Esophagus (tissue), 2 donors: Measurements from ENCODE around the gene PCDHGA7. TPM values are rescaled to one million over a fixed set of nuclear protein-coding genes. Genes with fewer than 3 reads are reported as not detected.
"Not testable (repeated sequence)": the region's sequence is repeated elsewhere in the genome, so short reads cannot be mapped to it uniquely, and the experiment has no call there.

Experiments
- H3K27ac ChIP-seq, 2 donors: one replicate each; pipeline ENCODE4 v1.5.1; 2013; ENCODE audit warnings: low read depth in 2 of 2, mild to moderate bottlenecking in 2 of 2, inconsistent platforms in 1 of 2, low read length in 1 of 2, moderate library complexity in 1 of 2
- H3K27me3 ChIP-seq, 2 donors: one replicate each; pipeline ENCODE4 v1.6.1; 2013; ENCODE audit warnings: low read length in 2 of 2, control low read depth in 1 of 2, mild to moderate bottlenecking in 1 of 2; ENCODE audit not compliant: insufficient read depth in 2 of 2, control insufficient read depth in 1 of 2
- H3K36me3 ChIP-seq, 2 donors: one replicate each; pipeline ENCODE4 v1.6.1; 2013; ENCODE audit warnings: low read length in 1 of 2; ENCODE audit not compliant: control insufficient read depth in 2 of 2, insufficient read depth in 2 of 2
- H3K4me1 ChIP-seq, 2 donors: one replicate each; pipeline ENCODE4 v1.6.1; 2013; ENCODE audit warnings: low read length in 1 of 2; ENCODE audit not compliant: control insufficient read depth in 2 of 2, insufficient read depth in 2 of 2
- H3K4me3 ChIP-seq, 2 donors: one replicate each; pipeline ENCODE4 v1.5.1; 2013; ENCODE audit warnings: low read length in 2 of 2, mild to moderate bottlenecking in 2 of 2, low read depth in 1 of 2, moderate library complexity in 1 of 2
- H3K9me3 ChIP-seq, 2 donors: one replicate each; pipeline ENCODE4 v1.6.1; 2013; ENCODE audit warnings: mild to moderate bottlenecking in 2 of 2, low read depth in 1 of 2, low read length in 1 of 2, moderate library complexity in 1 of 2; ENCODE audit not compliant: control insufficient read depth in 2 of 2, insufficient read depth in 1 of 2
- WGBS, 2 donors: extraction: QIAGEN DNeasy Blood & Tissue Kit; methylation state at CpG; one replicate each; pipeline ENCODE4 v1.1.7; 2013; 5-methylcytosine and 5-hydroxymethylcytosine counted together
- polyA plus RNA-seq, 2 donors: library from polyadenylated mRNA; stranded (reverse); fragments of 200-250 nt; gene quantifications; one replicate each; pipeline ENCODE4 v1.2.3, GENCODE V29; 2013
- donor health status: healthy with polysubstance abuse.
- donor health status: Bipolar disorder and iron deficiency.

Gene PCDHGA7
- under 1 TPM; 0.24 to 0.53 TPM for polyA plus RNA-seq

- H3K4me3 ChIP-seq, result peak within 1 kb of the TSS in 1 of 2 donors; percentile 7
- H3K27me3 ChIP-seq, result no peaks in the 10 kb centered on the region
Measured at GRCh38 chr5:141382469-141383294, at the start of gene PCDHGA7. PCDHGA7 (plus strand) TSS chr5:141382742; CDS start chr5:141382900, 158 bp downstream.

DNA sequence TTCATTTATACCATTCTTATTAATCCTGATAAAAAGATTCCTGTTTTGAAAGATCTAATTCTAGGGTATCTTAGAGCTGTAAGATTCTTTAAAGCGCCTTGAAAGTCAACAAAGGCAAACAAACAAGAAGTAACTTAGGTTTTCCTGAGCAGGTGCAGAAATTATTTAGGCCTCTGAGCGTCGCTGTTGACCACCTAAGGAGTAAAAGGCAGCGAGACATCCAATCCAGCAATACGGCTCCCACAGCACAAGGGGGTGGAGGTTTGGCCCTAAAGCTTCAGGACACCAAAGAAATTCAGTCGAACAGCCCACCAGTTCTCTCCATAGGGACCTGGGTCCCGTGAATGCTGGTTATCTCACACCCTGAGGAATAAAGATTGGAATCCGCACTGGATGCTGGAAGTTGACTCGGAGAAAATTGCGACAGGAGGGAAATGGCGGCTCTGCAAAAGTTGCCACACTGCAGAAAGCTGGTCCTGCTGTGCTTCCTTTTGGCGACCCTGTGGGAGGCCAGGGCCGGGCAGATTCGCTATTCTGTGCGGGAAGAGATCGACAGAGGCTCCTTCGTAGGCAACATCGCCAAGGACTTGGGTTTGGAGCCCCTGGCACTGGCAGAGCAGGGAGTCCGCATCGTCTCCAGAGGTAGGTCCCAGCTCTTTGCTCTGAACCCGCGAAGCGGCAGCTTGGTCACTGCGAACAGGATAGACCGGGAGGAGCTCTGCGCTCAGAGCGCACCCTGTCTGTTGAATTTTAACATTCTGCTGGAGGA lies 43.8 kb upstream of the PCDHGA7 start, which contains the start of gene PCDHGA2:
TSS of gene PCDHGA2 (plus strand) at position 223 of the 769 bp plus-strand sequence.
- Histone ChIP-seq H3K4me3 (peak within 1 kb of the TSS; percentile 14 to 20), H3K27me3 (peaks cover 0 to 11% of the 10 kb centered on the region in 2 donors), H3K4me1 (no peaks in the 10 kb centered on the region), H3K27ac (no peak within 1 kb of the TSS), H3K36me3 (no peaks in the 10 kb centered on the region), H3K9me3 (peaks cover 15 to 29% of the 10 kb centered on the region in 2 donors)
- WGBS, 2 donors, result 15 to 17% methylated on average over 27 of the region's 27 CpGs

More at GRCh38 chr5:141382469-141383294, at the start of gene PCDHGA7:
- no peaks in the 10 kb centered on the region for H3K36me3 ChIP-seq
- peaks cover 0 to 4% of the 10 kb centered on the region in 2 donors for H3K4me1 ChIP-seq
- peaks cover 24 to 32% of the 10 kb centered on the region in 2 donors for H3K9me3 ChIP-seq
- 21 to 22% methylated on average over 37 of the region's 37 CpGs for WGBS, 2 donors
- H3K27ac ChIP-seq, result no peak within 1 kb of the TSS

GRCh38 chr5:141340781-141341354 lies 41.7 kb upstream of the PCDHGA7 start:
- peaks cover 0 to 13% of the 10 kb centered on the region in 2 donors for H3K27me3 ChIP-seq
- peaks cover 22 to 41% of the 10 kb centered on the region in 2 donors for H3K9me3 ChIP-seq
- WGBS, 2 donors, result 60 to 63% methylated on average over 38 to 45 of the region's 45 CpGs
- not testable (repeated sequence) for H3K27ac ChIP-seq, H3K36me3 ChIP-seq, H3K4me1 ChIP-seq, H3K4me3 ChIP-seq

DNA sequence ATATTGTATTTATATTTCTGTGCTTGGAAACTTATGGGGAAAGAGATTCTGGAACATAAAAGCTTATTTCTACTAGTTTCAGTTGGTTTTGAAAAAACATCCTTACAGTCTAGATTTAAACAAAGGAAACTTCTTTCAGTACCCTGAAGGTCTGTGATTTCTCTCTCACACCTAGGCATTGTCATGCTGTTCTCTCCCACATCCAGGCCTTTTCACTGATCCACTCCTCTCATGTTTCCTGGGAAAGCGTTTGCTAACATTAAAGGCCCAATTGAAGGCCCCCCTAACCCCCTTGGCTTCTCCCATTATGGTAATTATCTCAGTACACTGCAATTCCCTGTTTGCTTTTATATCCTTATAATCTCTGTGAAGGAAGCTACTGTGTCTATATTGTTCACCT lies 39.8 kb upstream of the PCDHGA7 start:
- Histone ChIP-seq H3K9me3 (peaks cover 22 to 46% of the 10 kb centered on the region in 2 donors), H3K27me3 (peaks cover 0 to 13% of the 10 kb centered on the region in 2 donors), H3K27ac (no peak overlapping the region), H3K4me3 (no peak overlapping the region), H3K36me3 (no peaks in the 10 kb centered on the region), H3K4me1 (no peaks in the 10 kb centered on the region)
- 11 to 15% methylated on average over 1 of the region's 1 CpG for WGBS, 2 donors

DNA sequence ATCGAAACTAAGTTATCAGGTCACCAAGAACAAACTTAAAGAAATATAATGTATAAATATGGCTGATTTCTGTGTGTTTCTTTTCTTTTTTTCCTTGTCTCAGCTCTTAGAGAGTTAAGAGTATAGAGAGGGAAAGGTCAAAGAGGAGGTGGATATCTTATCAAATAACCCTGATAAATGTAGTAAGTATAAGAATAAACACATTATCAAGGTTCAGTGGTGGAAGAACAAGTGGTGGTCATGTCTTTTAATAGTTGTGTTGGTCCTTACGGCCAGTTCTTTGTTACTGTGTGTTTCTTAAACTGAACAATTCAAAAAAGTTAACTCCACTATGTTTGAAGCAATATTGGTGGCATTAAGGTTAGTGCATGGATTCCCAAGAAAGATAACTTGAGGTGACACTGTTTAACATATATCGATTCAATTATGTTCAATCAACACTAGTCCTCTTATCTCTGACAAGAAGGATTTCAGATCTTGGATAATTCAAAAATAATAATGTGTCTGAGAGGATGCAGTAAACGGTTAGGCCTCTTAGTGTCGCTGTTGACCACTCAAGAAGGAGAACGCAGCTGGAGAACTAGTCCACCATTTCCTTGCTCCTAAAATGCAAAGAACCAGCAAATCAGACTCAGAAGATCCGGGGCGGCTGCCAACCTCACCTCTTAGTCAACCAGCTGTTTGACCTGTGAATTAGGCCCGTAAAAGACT lies 39.1 kb upstream of the PCDHGA7 start, which contains the start of gene PCDHGA3:
TSS of gene PCDHGA3 (plus strand) at position 588 of the 711 bp plus-strand sequence. CDS start 205 bp downstream, outside the sequence.
- peaks cover 22 to 46% of the 10 kb centered on the region in 2 donors for H3K9me3 ChIP-seq

DNA sequence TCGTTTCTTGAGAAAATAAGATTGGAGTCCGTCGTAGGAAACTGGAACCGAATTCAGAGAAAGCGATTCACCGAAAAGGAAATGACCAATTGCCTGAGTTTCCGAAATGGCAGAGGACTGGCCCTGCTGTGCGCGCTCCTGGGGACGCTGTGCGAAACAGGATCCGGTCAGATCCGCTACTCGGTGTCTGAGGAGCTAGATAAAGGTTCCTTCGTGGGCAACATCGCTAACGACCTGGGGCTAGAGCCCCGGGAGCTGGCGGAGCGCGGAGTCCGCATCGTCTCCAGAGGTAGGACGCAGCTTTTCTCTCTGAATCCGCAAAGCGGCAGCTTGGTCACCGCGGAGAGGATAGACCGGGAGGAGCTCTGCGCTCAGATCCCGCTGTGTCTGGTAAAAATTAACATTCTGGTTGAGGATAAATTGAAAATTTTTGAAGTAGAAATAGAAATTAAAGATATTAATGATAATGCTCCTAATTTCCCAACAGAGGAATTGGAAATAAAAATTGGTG lies 38.5 kb upstream of the PCDHGA7 start:
- Histone ChIP-seq H3K27ac (no peak overlapping the region), H3K36me3 (no peaks in the 10 kb centered on the region), H3K27me3 (peaks cover 0 to 9% of the 10 kb centered on the region in 2 donors), H3K9me3 (peaks cover 16 to 41% of the 10 kb centered on the region in 2 donors), H3K4me1 (no peaks in the 10 kb centered on the region), H3K4me3 (peak overlapping the region in 1 of 2 donors; percentile 30)
- 32 to 34% methylated on average over 31 of the region's 31 CpGs for WGBS, 2 donors

More for the DNA sequence above, 39.1 kb upstream of the PCDHGA7 start, which contains the start of gene PCDHGA3:
- Histone ChIP-seq H3K36me3 (no peaks in the 10 kb centered on the region), H3K27ac (no peak within 1 kb of the TSS), H3K4me3 (peak within 1 kb of the TSS in 1 of 2 donors; percentile 30), H3K4me1 (no peaks in the 10 kb centered on the region), H3K27me3 (peaks cover 0 to 13% of the 10 kb centered on the region in 2 donors)
- 25 to 26% methylated on average over 9 of the region's 9 CpGs for WGBS, 2 donors

- Histone ChIP-seq H3K4me1 (no peaks in the 10 kb centered on the region), H3K36me3 (no peaks in the 10 kb centered on the region), H3K4me3 (no peak overlapping the region), H3K27ac (no peak overlapping the region), H3K27me3 (peaks cover 0 to 4% of the 10 kb centered on the region in 2 donors), H3K9me3 (peaks cover 20 to 33% of the 10 kb centered on the region in 2 donors)
- whole genome bisulfite sequencing, 2 donors, result 37% methylated on average over 20 of the region's 20 CpGs
Measured at GRCh38 chr5:141345327-141345726, 37.2 kb upstream of the PCDHGA7 start.

DNA sequence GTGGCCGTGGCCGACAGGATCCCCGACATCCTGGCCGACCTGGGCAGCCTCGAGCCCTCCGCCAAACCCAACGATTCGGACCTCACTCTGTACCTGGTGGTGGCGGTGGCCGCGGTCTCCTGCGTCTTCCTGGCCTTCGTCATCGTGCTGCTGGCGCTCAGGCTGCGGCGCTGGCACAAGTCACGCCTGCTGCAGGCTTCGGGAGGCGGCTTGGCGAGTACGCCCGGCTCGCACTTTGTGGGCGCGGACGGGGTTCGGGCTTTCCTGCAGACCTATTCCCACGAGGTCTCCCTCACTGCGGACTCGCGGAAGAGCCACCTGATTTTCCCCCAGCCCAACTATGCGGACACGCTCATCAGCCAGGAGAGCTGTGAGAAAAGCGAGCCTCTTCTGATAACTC lies 36.5 kb upstream of the PCDHGA7 start:
- H3K9me3 ChIP-seq, result peaks cover 20 to 32% of the 10 kb centered on the region in 2 donors
- not testable (repeated sequence) for H3K27me3 ChIP-seq, H3K36me3 ChIP-seq, H3K4me3 ChIP-seq, H3K4me1 ChIP-seq, H3K27ac ChIP-seq
- WGBS, 2 donors, result 45 to 49% methylated on average over 20 to 27 of the region's 35 CpGs
